ENCODE measurements around the gene PAPPA2.

DNA sequence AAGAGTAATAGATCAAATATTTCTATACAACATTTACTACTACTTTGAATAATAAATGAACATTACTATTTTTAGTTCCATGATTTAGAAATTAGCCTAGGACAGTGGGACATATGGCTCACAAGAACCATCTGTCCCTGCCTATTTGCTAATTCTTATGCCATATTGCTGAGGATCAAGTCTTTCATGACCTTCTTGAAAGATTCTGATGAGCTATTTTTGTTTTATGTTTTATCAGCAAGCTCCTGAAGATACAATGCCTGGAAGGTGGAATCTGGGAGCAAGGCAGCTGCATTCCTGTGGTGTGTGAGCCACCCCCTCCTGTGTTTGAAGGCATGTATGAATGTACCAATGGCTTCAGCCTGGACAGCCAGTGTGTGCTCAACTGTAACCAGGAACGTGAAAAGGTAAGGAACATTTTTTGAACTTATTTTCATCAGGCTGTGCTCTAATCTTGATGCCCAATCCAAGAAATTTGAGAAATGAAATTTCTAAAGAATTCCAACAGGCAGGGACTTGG, 326.7 kb downstream of the PAPPA2 start:
- TF ChIP-seq, protein P1, sequence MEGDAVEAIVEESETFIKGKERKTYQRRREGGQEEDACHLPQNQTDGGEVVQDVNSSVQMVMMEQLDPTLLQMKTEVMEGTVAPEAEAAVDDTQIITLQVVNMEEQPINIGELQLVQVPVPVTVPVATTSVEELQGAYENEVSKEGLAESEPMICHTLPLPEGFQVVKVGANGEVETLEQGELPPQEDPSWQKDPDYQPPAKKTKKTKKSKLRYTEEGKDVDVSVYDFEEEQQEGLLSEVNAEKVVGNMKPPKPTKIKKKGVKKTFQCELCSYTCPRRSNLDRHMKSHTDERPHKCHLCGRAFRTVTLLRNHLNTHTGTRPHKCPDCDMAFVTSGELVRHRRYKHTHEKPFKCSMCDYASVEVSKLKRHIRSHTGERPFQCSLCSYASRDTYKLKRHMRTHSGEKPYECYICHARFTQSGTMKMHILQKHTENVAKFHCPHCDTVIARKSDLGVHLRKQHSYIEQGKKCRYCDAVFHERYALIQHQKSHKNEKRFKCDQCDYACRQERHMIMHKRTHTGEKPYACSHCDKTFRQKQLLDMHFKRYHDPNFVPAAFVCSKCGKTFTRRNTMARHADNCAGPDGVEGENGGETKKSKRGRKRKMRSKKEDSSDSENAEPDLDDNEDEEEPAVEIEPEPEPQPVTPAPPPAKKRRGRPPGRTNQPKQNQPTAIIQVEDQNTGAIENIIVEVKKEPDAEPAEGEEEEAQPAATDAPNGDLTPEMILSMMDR (IDR thresholded peaks at IDR 0.05): no peak
- TF ChIP-seq EZH2 (IDR thresholded peaks at IDR 0.05; ENCODE audit: borderline replicate concordance, insufficient read depth, low read depth, low read length, poor library complexity, severe bottlenecking): no peak

Measured in B cell (primary cell).